ENCODE data around the gene KIF1A.

DNA sequence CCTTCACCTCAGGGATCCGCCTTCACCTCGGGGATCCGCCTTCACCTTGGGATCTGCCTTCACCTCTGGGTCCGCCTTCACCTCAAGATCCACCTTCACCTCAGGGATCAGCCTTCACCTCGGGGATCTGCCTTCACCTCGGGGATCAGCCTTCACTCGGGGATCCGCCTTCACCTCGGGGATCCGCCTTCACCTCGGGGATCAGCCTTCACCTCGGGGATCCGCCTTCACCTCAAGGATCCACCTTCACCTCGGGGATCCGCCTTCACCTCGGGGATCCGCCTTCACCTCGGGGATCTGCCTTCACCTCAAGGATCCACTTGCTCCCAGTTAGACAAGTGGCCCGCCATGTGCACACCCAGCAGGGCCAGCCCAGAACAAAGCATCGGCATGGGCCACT lies 7.3 kb downstream of the KIF1A start:
- TF ChIP-seq ZNF749 (CRISPR knock-in tag; IDR thresholded peaks at IDR 0.05; ENCODE audit: borderline replicate concordance) (no peak), POLR2AphosphoS5 (IDR thresholded peaks at IDR 0.05; ENCODE audit: low read depth, low read length) (no peak), ESRRA (CRISPR knock-in tag; IDR thresholded peaks at IDR 0.05; ENCODE audit: low read depth) (no peak)
- TF ChIP-seq, protein P1, sequence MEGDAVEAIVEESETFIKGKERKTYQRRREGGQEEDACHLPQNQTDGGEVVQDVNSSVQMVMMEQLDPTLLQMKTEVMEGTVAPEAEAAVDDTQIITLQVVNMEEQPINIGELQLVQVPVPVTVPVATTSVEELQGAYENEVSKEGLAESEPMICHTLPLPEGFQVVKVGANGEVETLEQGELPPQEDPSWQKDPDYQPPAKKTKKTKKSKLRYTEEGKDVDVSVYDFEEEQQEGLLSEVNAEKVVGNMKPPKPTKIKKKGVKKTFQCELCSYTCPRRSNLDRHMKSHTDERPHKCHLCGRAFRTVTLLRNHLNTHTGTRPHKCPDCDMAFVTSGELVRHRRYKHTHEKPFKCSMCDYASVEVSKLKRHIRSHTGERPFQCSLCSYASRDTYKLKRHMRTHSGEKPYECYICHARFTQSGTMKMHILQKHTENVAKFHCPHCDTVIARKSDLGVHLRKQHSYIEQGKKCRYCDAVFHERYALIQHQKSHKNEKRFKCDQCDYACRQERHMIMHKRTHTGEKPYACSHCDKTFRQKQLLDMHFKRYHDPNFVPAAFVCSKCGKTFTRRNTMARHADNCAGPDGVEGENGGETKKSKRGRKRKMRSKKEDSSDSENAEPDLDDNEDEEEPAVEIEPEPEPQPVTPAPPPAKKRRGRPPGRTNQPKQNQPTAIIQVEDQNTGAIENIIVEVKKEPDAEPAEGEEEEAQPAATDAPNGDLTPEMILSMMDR (CRISPR knock-in tag; IDR thresholded peaks at IDR 0.05): no peak
